ENCODE results near the gene ARHGEF4. TPM values are rescaled to one million over a fixed set of nuclear protein-coding genes. Genes with fewer than 3 reads are reported as not detected.

Gene ARHGEF4
- total and polyA plus RNA-seq, 2 experiments from 2014 or later: 4.6 to 16.6 TPM

DNA sequence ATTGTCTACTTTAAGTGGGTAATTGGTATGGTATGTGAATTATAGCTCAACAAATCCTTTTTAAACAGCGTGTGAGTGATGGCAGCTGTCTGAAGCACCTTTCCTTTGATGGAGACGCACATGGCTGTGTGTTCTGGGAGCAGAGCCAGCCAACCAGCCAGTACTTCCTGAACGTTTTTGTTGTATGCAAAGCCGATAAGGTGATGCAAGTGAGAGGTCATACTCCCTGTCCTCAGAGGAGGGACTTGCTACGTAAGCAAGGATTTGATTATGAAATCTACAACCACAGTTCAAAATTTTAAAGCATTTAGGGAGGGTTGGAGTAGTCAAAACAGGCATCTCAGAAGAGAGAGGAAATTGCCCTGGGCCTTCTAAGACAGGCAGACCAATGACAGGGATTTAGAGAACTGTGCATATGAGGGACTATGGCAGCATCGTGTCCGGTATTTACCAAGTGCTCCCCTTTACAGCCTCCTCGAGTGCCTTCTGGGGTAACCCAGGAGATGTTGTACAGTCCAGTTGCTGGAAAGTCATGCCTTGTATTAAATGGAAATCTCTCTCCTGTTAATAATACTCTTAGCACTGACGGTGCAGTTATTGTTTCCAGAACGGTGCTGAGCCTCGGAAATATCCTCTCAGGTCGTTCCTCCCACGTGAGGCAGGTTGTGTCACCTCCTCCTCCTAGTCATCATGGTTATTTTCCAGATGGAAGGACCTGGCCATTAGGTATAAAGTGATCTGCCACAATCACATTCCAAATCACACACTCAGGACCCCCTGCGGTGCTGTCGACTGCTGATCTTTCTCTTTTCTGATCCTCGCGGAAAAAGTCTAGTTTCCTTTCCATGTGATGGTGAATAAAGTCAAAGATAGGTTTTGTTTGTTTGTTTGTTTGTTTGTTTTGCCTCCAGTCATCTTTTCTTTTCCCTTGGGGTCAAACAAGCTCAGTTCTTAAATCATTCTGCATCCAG, 28.4 kb downstream of the ARHGEF4 start:
- no peaks in the 10 kb centered on the region for H3K27me3 ChIP-seq (ENCODE audit: insufficient read depth)
- no peaks in the 10 kb centered on the region for H3K79me2 ChIP-seq (replicated peaks; ENCODE audit: insufficient read depth)
- H3K4me1 Mint-ChIP-seq: peaks cover 5% of the 10 kb centered on the region; the same call in 2 of the 3 replicates
- peaks cover 3% of the 10 kb centered on the region for H3K27me3 Mint-ChIP-seq (ENCODE audit: insufficient read depth, low read depth, poor library complexity)
- no peaks in the 10 kb centered on the region for H3F3A ChIP-seq (replicated peaks; ENCODE audit: low read depth)
- H4K20me1 ChIP-seq (replicated peaks; ENCODE audit: insufficient read depth): no peaks in the 10 kb centered on the region
- no peak overlapping the region for H3K4me3 Mint-ChIP-seq
- no peak overlapping the region for H2AFZ ChIP-seq
- H3K36me3 Mint-ChIP-seq (ENCODE audit: low read depth): no peaks in the 10 kb centered on the region
- H3K27ac ChIP-seq (ENCODE audit: low read depth): no peak overlapping the region
- no peaks in the 10 kb centered on the region for H3K9me2 ChIP-seq (ENCODE audit: insufficient read depth)
- peak; percentile 57 for DNase-seq (ENCODE audit: low spot score)
- H3K4me2 ChIP-seq: no peak overlapping the region
- no peak overlapping the region for H3K4me3 ChIP-seq
- no peaks in the 10 kb centered on the region for H3K36me3 ChIP-seq (ENCODE audit: insufficient read depth)
- H3K4me1 ChIP-seq (ENCODE audit: insufficient read depth): no peaks in the 10 kb centered on the region
- TF ChIP-seq JUNB (IDR thresholded peaks at IDR 0.05; ENCODE audit: unreplicated experiment) (no peak), EZH2 (IDR thresholded peaks at IDR 0.05; ENCODE audit: low read depth, unreplicated experiment) (no peak), ZNF331 (CRISPR knock-in tag; IDR thresholded peaks at IDR 0.05; ENCODE audit: low read depth) (no peak), NANOG (IDR thresholded peaks at IDR 0.05; ENCODE audit: borderline replicate concordance) (no peak), CREB1 (CRISPR knock-in tag; IDR thresholded peaks at IDR 0.05; ENCODE audit: low read depth) (no peak), ZNF114 (CRISPR knock-in tag; IDR thresholded peaks at IDR 0.05) (no peak), POLR2AphosphoS5 (IDR thresholded peaks at IDR 0.05; ENCODE audit: low read depth) (no peak), EZH2phosphoT487 (IDR thresholded peaks at IDR 0.05; ENCODE audit: unreplicated experiment) (no peak), STAT1 (IDR thresholded peaks at IDR 0.05; ENCODE audit: unreplicated experiment) (no peak)
- TF ChIP-seq, protein P1, sequence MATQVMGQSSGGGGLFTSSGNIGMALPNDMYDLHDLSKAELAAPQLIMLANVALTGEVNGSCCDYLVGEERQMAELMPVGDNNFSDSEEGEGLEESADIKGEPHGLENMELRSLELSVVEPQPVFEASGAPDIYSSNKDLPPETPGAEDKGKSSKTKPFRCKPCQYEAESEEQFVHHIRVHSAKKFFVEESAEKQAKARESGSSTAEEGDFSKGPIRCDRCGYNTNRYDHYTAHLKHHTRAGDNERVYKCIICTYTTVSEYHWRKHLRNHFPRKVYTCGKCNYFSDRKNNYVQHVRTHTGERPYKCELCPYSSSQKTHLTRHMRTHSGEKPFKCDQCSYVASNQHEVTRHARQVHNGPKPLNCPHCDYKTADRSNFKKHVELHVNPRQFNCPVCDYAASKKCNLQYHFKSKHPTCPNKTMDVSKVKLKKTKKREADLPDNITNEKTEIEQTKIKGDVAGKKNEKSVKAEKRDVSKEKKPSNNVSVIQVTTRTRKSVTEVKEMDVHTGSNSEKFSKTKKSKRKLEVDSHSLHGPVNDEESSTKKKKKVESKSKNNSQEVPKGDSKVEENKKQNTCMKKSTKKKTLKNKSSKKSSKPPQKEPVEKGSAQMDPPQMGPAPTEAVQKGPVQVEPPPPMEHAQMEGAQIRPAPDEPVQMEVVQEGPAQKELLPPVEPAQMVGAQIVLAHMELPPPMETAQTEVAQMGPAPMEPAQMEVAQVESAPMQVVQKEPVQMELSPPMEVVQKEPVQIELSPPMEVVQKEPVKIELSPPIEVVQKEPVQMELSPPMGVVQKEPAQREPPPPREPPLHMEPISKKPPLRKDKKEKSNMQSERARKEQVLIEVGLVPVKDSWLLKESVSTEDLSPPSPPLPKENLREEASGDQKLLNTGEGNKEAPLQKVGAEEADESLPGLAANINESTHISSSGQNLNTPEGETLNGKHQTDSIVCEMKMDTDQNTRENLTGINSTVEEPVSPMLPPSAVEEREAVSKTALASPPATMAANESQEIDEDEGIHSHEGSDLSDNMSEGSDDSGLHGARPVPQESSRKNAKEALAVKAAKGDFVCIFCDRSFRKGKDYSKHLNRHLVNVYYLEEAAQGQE (IDR thresholded peaks at IDR 0.05; ENCODE audit: unreplicated experiment): no peak
- TF ChIP-seq, protein P2, sequence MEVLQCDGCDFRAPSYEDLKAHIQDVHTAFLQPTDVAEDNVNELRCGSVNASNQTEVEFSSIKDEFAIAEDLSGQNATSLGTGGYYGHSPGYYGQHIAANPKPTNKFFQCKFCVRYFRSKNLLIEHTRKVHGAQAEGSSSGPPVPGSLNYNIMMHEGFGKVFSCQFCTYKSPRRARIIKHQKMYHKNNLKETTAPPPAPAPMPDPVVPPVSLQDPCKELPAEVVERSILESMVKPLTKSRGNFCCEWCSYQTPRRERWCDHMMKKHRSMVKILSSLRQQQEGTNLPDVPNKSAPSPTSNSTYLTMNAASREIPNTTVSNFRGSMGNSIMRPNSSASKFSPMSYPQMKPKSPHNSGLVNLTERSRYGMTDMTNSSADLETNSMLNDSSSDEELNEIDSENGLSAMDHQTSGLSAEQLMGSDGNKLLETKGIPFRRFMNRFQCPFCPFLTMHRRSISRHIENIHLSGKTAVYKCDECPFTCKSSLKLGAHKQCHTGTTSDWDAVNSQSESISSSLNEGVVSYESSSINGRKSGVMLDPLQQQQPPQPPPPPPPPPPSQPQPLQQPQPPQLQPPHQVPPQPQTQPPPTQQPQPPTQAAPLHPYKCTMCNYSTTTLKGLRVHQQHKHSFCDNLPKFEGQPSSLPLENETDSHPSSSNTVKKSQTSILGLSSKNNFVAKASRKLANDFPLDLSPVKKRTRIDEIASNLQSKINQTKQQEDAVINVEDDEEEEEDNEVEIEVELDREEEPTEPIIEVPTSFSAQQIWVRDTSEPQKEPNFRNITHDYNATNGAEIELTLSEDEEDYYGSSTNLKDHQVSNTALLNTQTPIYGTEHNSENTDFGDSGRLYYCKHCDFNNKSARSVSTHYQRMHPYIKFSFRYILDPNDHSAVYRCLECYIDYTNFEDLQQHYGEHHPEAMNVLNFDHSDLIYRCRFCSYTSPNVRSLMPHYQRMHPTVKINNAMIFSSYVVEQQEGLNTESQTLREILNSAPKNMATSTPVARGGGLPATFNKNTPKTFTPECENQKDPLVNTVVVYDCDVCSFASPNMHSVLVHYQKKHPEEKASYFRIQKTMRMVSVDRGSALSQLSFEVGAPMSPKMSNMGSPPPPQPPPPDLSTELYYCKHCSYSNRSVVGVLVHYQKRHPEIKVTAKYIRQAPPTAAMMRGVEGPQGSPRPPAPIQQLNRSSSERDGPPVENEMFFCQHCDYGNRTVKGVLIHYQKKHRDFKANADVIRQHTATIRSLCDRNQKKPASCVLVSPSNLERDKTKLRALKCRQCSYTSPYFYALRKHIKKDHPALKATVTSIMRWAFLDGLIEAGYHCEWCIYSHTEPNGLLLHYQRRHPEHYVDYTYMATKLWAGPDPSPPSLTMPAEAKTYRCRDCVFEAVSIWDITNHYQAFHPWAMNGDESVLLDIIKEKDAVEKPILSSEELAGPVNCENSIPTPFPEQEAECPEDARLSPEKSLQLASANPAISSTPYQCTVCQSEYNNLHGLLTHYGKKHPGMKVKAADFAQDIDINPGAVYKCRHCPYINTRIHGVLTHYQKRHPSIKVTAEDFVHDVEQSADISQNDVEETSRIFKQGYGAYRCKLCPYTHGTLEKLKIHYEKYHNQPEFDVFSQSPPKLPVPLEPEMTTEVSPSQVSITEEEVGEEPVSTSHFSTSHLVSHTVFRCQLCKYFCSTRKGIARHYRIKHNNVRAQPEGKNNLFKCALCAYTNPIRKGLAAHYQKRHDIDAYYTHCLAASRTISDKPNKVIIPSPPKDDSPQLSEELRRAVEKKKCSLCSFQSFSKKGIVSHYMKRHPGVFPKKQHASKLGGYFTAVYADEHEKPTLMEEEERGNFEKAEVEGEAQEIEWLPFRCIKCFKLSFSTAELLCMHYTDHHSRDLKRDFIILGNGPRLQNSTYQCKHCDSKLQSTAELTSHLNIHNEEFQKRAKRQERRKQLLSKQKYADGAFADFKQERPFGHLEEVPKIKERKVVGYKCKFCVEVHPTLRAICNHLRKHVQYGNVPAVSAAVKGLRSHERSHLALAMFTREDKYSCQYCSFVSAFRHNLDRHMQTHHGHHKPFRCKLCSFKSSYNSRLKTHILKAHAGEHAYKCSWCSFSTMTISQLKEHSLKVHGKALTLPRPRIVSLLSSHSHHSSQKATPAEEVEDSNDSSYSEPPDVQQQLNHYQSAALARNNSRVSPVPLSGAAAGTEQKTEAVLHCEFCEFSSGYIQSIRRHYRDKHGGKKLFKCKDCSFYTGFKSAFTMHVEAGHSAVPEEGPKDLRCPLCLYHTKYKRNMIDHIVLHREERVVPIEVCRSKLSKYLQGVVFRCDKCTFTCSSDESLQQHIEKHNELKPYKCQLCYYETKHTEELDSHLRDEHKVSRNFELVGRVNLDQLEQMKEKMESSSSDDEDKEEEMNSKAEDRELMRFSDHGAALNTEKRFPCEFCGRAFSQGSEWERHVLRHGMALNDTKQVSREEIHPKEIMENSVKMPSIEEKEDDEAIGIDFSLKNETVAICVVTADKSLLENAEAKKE (CRISPR knock-in tag; IDR thresholded peaks at IDR 0.05): no peak
- TF ChIP-seq, protein P3, sequence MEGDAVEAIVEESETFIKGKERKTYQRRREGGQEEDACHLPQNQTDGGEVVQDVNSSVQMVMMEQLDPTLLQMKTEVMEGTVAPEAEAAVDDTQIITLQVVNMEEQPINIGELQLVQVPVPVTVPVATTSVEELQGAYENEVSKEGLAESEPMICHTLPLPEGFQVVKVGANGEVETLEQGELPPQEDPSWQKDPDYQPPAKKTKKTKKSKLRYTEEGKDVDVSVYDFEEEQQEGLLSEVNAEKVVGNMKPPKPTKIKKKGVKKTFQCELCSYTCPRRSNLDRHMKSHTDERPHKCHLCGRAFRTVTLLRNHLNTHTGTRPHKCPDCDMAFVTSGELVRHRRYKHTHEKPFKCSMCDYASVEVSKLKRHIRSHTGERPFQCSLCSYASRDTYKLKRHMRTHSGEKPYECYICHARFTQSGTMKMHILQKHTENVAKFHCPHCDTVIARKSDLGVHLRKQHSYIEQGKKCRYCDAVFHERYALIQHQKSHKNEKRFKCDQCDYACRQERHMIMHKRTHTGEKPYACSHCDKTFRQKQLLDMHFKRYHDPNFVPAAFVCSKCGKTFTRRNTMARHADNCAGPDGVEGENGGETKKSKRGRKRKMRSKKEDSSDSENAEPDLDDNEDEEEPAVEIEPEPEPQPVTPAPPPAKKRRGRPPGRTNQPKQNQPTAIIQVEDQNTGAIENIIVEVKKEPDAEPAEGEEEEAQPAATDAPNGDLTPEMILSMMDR (conservative IDR thresholded peaks at IDR 0.05; ENCODE audit: low read depth in 2 of 2): no peak
- TF ChIP-seq, protein P4, sequence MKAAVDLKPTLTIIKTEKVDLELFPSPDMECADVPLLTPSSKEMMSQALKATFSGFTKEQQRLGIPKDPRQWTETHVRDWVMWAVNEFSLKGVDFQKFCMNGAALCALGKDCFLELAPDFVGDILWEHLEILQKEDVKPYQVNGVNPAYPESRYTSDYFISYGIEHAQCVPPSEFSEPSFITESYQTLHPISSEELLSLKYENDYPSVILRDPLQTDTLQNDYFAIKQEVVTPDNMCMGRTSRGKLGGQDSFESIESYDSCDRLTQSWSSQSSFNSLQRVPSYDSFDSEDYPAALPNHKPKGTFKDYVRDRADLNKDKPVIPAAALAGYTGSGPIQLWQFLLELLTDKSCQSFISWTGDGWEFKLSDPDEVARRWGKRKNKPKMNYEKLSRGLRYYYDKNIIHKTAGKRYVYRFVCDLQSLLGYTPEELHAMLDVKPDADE (IDR thresholded peaks at IDR 0.05): no peak
- H3K9me3 Mint-ChIP-seq: no peaks in the 10 kb centered on the region
- ATAC-seq: no peak
- H3K27ac Mint-ChIP-seq: no peak overlapping the region; the same call in 1 of the 2 replicates

Data from GM23338 (cell line).